ENCODE measurements around the gene SFTA2.

SFTA2 gene

GRCh38 chr6:30951907-30952469 lies 20.0 kb upstream of the SFTA2 start:
- WGBS = 68% methylated on average over 5 of the region's 5 CpGs
- Histone ChIP-seq H3K23ac (ENCODE audit: low read length in 2 of 2) (no peak overlapping the region), H2BK12ac (ENCODE audit: low read length in 2 of 2) (no peak overlapping the region), H4K8ac (ENCODE audit: low read length) (no peak overlapping the region), H3K9me3 (ENCODE audit: control insufficient read depth, low read length) (peaks cover 25% of the 10 kb centered on the region), H3K27me3 (ENCODE audit: control insufficient read depth in 1 of 2, insufficient read depth in 1 of 2, low read length in 2 of 2) (peaks cover 43 to 98% of the 10 kb centered on the region in 2 experiments), H3K4me2 (ENCODE audit: low read length, poor library complexity, severe bottlenecking) (no peak overlapping the region), H3K4ac (ENCODE audit: low read depth in 1 of 2, low read length in 2 of 2) (no peak overlapping the region), H3K18ac (ENCODE audit: low read depth in 1 of 2, low read length in 2 of 2) (no peak overlapping the region), H3K9ac (ENCODE audit: low read length) (no peak overlapping the region), H3K36me3 (ENCODE audit: control insufficient read depth in 1 of 2, insufficient read depth in 2 of 2, low read depth in 1 of 2, low read length in 2 of 2) (no peaks in the 10 kb centered on the region), H2BK120ac (ENCODE audit: low read depth, low read length) (no peak overlapping the region), H2BK15ac (ENCODE audit: low read depth, poor library complexity, severe bottlenecking) (no peak overlapping the region), H2AK5ac (ENCODE audit: low read length, severe bottlenecking) (no peak overlapping the region), H2BK5ac (ENCODE audit: low read depth, low read length, poor library complexity, severe bottlenecking) (no peak overlapping the region), H3K4me3 (ENCODE audit: insufficient read depth in 1 of 2, low read depth in 1 of 2, low read length in 2 of 2) (no peak overlapping the region), H2AFZ (ENCODE audit: low read depth, low read length) (no peak overlapping the region), H3K14ac (ENCODE audit: low read length in 2 of 2) (no peak overlapping the region), H4K91ac (ENCODE audit: low read length) (no peak overlapping the region), H3K79me1 (replicated peaks; ENCODE audit: low read length, poor library complexity, severe bottlenecking) (no peaks in the 10 kb centered on the region), H3K4me1 (ENCODE audit: control insufficient read depth, insufficient read depth, low read depth, low read length) (peaks cover 15% of the 10 kb centered on the region), H3K27ac (ENCODE audit: low read length, poor library complexity, severe bottlenecking) (no peak overlapping the region)
- no peak for DNase-seq

- no peak overlapping the region for H2BK15ac ChIP-seq (ENCODE audit: low read depth, poor library complexity, severe bottlenecking)
- no peak overlapping the region for H4K8ac ChIP-seq (ENCODE audit: low read length)
- H3K36me3 ChIP-seq (ENCODE audit: control insufficient read depth in 1 of 2, insufficient read depth in 2 of 2, low read depth in 1 of 2, low read length in 2 of 2) = no peaks in the 10 kb centered on the region
- H2AFZ ChIP-seq (ENCODE audit: low read depth, low read length) = no peak overlapping the region
- H3K27me3 ChIP-seq (ENCODE audit: control insufficient read depth in 1 of 2, insufficient read depth in 1 of 2, low read length in 2 of 2) = peaks cover 44 to 92% of the 10 kb centered on the region in 2 experiments
- no peak overlapping the region for H3K14ac ChIP-seq (ENCODE audit: low read length in 2 of 2)
- H3K4me3 ChIP-seq (ENCODE audit: insufficient read depth in 1 of 2, low read depth in 1 of 2, low read length in 2 of 2) = no peak overlapping the region
- H3K9me3 ChIP-seq (ENCODE audit: control insufficient read depth, low read length) = peaks cover 25% of the 10 kb centered on the region
- WGBS = 89% methylated on average over 6 of the region's 6 CpGs
- no peak overlapping the region for H2BK5ac ChIP-seq (ENCODE audit: low read depth, low read length, poor library complexity, severe bottlenecking)
- no peak overlapping the region for H4K91ac ChIP-seq (ENCODE audit: low read length)
- no peak overlapping the region for H3K4me2 ChIP-seq (ENCODE audit: low read length, poor library complexity, severe bottlenecking)
- H3K4ac ChIP-seq (ENCODE audit: low read depth in 1 of 2, low read length in 2 of 2) = no peak overlapping the region
- H2BK12ac ChIP-seq (ENCODE audit: low read length in 2 of 2) = no peak overlapping the region
- H3K9ac ChIP-seq (ENCODE audit: low read length) = no peak overlapping the region
- H3K23ac ChIP-seq (ENCODE audit: low read length in 2 of 2) = no peak overlapping the region
- no peak overlapping the region for H2BK120ac ChIP-seq (ENCODE audit: low read depth, low read length)
- no peak overlapping the region for H3K27ac ChIP-seq (ENCODE audit: low read length, poor library complexity, severe bottlenecking)
- no peaks in the 10 kb centered on the region for H3K4me1 ChIP-seq (ENCODE audit: control insufficient read depth, insufficient read depth, low read depth, low read length)
- DNase-seq = no peak
- H3K18ac ChIP-seq (ENCODE audit: low read depth in 1 of 2, low read length in 2 of 2) = no peak overlapping the region
- H3K79me1 ChIP-seq (replicated peaks; ENCODE audit: low read length, poor library complexity, severe bottlenecking) = no peaks in the 10 kb centered on the region
- H2AK5ac ChIP-seq (ENCODE audit: low read length, severe bottlenecking) = no peak overlapping the region
Measured at GRCh38 chr6:30948811-30949210, 16.8 kb upstream of the SFTA2 start.

- Histone ChIP-seq H3K27me3 (ENCODE audit: control insufficient read depth in 1 of 2, insufficient read depth in 1 of 2, low read length in 2 of 2) (peaks cover 31 to 91% of the 10 kb centered on the region in 2 experiments), H3K9me3 (ENCODE audit: control insufficient read depth, low read length) (peaks cover 24% of the 10 kb centered on the region), H2BK12ac (ENCODE audit: low read length in 2 of 2) (no peak overlapping the region), H3K79me1 (replicated peaks; ENCODE audit: low read length, poor library complexity, severe bottlenecking) (no peaks in the 10 kb centered on the region), H2BK120ac (ENCODE audit: low read depth, low read length) (no peak overlapping the region), H3K27ac (ENCODE audit: low read length, poor library complexity, severe bottlenecking) (no peak overlapping the region), H3K14ac (ENCODE audit: low read length in 2 of 2) (no peak overlapping the region), H3K4me2 (ENCODE audit: low read length, poor library complexity, severe bottlenecking) (no peak overlapping the region), H2AFZ (ENCODE audit: low read depth, low read length) (no peak overlapping the region), H4K91ac (ENCODE audit: low read length) (no peak overlapping the region), H2BK15ac (ENCODE audit: low read depth, poor library complexity, severe bottlenecking) (no peak overlapping the region), H3K23ac (ENCODE audit: low read length in 2 of 2) (no peak overlapping the region), H3K4ac (ENCODE audit: low read depth in 1 of 2, low read length in 2 of 2) (no peak overlapping the region), H3K4me3 (ENCODE audit: insufficient read depth in 1 of 2, low read depth in 1 of 2, low read length in 2 of 2) (no peak overlapping the region), H3K9ac (ENCODE audit: low read length) (no peak overlapping the region), H4K8ac (ENCODE audit: low read length) (no peak overlapping the region), H3K4me1 (ENCODE audit: control insufficient read depth, insufficient read depth, low read depth, low read length) (peaks cover 8% of the 10 kb centered on the region), H3K18ac (ENCODE audit: low read depth in 1 of 2, low read length in 2 of 2) (no peak overlapping the region), H2AK5ac (ENCODE audit: low read length, severe bottlenecking) (no peak overlapping the region), H2BK5ac (ENCODE audit: low read depth, low read length, poor library complexity, severe bottlenecking) (no peak overlapping the region), H3K36me3 (ENCODE audit: control insufficient read depth in 1 of 2, insufficient read depth in 2 of 2, low read depth in 1 of 2, low read length in 2 of 2) (no peaks in the 10 kb centered on the region)
- WGBS = 81% methylated on average over 4 of the region's 4 CpGs
- no peak for DNase-seq
Measured at GRCh38 chr6:30947231-30947630, 15.3 kb upstream of the SFTA2 start.

GRCh38 chr6:30945281-30945680 lies 13.3 kb upstream of the SFTA2 start:
- Histone ChIP-seq H3K23ac (ENCODE audit: low read length in 2 of 2) (no peak overlapping the region), H3K4me2 (ENCODE audit: low read length, poor library complexity, severe bottlenecking) (no peak overlapping the region), H4K91ac (ENCODE audit: low read length) (no peak overlapping the region), H2AK5ac (ENCODE audit: low read length, severe bottlenecking) (no peak overlapping the region), H3K27me3 (ENCODE audit: control insufficient read depth in 1 of 2, insufficient read depth in 1 of 2, low read length in 2 of 2) (peaks cover 16 to 88% of the 10 kb centered on the region in 2 experiments), H4K8ac (ENCODE audit: low read length) (no peak overlapping the region), H3K18ac (ENCODE audit: low read depth in 1 of 2, low read length in 2 of 2) (no peak overlapping the region), H3K9me3 (ENCODE audit: control insufficient read depth, low read length) (peaks cover 10% of the 10 kb centered on the region), H3K27ac (ENCODE audit: low read length, poor library complexity, severe bottlenecking) (no peak overlapping the region), H3K79me1 (replicated peaks; ENCODE audit: low read length, poor library complexity, severe bottlenecking) (no peaks in the 10 kb centered on the region), H3K4me1 (ENCODE audit: control insufficient read depth, insufficient read depth, low read depth, low read length) (peaks cover 10% of the 10 kb centered on the region), H3K9ac (ENCODE audit: low read length) (no peak overlapping the region), H2BK15ac (ENCODE audit: low read depth, poor library complexity, severe bottlenecking) (no peak overlapping the region), H3K14ac (ENCODE audit: low read length in 2 of 2) (no peak overlapping the region), H3K36me3 (ENCODE audit: control insufficient read depth in 1 of 2, insufficient read depth in 2 of 2, low read depth in 1 of 2, low read length in 2 of 2) (no peaks in the 10 kb centered on the region), H2BK120ac (ENCODE audit: low read depth, low read length) (no peak overlapping the region), H3K4me3 (ENCODE audit: insufficient read depth in 1 of 2, low read depth in 1 of 2, low read length in 2 of 2) (no peak overlapping the region), H2BK5ac (ENCODE audit: low read depth, low read length, poor library complexity, severe bottlenecking) (no peak overlapping the region), H3K4ac (ENCODE audit: low read depth in 1 of 2, low read length in 2 of 2) (no peak overlapping the region), H2BK12ac (ENCODE audit: low read length in 2 of 2) (no peak overlapping the region), H2AFZ (ENCODE audit: low read depth, low read length) (no peak overlapping the region)
- DNase-seq = no peak
- WGBS = 97% methylated on average over 3 of the region's 5 CpGs

Data from mesenchymal stem cell (in vitro differentiated cells and primary cell).